ENCODE measurements around the gene TMEM176A.

The TMEM176A gene

DNA sequence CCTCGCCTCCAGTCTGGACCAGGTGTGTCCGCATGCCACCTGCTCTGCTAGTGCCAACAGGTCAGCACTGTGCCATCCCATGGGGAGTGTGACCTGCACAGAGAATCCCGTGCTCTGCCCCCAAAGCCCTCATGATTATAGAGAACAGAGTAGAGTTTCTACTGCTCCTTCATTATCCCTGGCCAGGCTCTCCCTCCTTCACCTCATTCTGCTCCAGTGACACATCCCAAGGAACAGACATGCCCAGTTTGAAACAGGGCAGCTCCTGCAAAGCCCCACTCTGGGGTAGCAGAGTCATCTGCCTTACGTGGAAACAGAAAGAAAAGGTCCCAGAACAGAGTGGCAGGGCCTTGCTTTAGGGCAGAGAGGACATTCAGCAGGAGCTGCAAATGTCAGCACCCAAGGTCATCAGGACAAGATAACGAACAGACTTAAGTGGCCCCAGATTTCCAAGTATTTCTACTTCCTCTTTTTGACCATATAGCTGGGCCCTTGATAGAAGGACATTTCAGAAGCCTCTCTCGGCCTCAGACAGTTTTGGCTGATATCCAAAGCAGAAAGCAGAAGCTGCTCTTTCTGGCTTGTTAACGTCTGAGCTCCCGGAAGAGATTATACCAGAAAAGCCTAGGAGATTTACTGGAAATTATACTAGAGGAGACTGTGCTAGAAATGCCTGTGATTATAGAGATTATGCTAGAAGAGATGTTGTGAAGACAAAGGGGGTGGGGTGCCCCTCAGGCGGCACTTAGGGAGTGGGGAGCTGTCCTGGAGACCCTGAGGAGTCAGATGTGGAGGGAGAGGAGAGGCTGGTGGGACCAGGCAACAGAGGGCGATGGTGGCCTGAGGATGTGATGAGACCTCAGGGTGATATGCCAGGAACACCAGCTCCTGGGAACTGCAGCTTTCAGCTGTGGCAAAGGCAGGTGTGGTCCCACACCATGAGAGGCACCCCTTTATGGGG is 13.0 kb upstream of the TMEM176A start:
- DNase-seq (ENCODE audit: insufficient read length, low spot score) (no peak), FAIRE-seq (no peak)

DNA sequence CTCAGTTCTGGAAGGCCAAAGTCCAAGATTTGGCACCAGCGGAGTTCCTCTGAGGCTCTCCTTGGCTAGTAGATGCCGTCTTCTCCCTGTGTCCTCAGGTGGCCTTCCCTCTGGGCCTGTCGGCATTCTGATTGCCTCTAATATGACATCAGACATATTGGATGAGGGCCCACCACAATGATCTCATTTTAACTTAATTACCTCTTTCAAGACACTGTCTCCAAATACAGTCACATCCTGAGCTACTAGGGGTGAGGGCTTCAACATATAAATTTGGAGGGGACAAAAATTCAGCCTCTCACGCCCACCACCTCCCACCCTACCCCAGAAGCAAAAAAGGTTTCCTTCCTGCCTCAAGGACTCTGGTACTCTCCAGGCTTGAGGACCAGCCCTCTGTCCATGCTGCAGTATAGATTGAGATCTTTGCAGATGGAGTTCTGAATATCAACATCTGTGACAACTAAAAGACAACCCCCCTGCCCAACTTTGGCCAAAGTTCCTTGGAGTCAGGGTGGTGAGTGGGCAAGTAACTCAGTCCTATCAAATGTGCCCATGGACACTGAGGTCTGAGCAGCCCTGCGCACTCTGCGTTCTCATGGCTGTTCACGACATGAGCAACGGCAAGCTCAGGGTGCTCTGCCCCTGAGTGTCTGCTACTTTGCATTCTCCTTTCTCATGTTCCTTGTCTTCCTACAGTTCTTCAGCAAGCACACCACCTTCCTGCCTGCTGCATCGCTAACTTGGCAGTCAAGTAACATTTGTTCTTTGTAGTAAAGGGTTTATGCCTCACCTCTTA is 11.9 kb upstream of the TMEM176A start:
- no peak for FAIRE-seq

DNA sequence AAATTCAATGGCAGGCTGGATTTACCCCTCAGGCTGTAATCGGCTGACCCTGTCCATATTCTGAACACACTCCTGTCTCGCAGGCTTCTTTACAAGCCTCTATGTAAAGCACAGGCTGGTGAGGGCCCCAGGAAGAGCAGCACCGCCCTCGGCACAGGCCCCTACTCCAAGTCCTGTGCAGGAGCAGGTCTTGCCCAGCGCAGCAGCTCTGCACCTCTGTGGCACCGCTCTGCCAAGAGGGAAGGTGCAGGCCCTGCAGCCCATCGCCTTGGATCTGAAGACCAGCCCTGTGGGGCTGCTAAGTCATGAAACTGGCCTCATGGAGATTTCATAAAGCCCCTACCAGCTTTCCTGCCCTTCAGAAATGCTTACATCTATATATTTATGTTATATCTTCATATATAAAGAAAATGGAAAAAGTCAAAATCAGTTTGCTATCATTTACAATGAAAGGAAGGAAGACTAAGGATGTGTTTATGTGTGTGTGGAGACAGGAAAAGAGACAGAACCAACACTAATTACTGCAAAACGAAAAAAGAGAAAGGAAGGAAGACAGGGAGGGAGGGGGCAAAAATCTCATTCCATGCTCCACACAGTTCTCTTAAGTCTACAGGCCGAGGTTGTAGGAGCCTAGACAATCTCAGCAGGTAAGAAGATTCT is 10.0 kb upstream of the TMEM176A start:
- FAIRE-seq = no peak
- no peak for DNase-seq (ENCODE audit: insufficient read length, low spot score)

More for the DNA sequence above, 11.9 kb upstream of the TMEM176A start:
- no peak for DNase-seq (ENCODE audit: insufficient read length, low spot score)

DNA sequence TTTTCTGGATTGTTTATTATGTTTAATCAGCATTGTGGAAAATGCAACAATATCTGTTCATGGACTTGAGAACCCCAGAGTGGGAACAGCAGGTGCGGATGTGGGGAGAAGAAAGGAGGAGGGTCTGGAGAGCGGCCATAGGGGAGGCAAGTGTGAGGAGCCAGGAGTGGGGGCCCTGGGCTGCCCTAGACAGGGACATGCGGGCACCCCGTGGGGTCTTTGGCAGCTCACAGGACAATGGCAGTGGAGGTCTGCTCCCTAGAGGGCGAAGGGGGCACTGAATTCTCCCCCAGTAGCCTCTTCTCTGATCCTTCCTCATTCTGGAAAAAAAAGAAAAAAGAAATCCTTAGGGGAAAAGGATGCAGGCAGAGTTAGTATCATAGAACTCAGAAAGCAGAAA is 9.3 kb upstream of the TMEM176A start:
- DNase-seq (ENCODE audit: insufficient read length, low spot score) = no peak
- FAIRE-seq = no peak

DNA sequence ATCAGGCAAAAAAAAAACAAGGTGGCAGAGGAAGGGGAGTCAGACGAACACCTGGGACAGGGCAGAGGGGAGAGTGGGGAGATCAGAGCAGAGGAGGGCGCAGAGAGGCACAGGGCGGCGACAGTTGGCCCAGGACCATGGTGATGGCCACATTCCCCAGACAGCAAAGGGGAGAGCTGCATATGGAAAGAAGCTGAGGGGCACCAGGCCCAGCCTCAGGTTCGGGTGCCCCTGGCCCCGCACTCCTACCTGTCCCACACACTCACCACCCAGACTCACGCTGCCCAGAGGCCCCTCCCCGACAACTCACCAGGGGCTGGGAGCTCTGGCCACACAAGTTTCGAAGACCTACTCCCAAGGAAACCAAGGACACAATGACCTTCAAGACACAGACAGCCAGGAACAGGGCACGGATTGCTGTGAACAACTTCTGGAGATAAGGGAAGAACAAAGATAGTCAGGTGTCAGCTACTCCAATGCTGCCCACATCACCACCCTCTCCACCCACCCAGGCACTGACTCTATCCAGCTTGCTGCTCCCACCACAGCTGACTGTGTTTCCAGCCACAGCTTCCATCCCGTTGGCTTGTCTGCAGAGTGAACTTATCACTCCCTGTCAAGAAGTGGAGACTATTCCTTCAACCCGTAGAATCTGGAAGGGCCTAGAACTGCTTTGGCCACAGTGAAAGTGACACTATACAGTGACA is 8.7 kb upstream of the TMEM176A start:
- no peak for FAIRE-seq

DNA sequence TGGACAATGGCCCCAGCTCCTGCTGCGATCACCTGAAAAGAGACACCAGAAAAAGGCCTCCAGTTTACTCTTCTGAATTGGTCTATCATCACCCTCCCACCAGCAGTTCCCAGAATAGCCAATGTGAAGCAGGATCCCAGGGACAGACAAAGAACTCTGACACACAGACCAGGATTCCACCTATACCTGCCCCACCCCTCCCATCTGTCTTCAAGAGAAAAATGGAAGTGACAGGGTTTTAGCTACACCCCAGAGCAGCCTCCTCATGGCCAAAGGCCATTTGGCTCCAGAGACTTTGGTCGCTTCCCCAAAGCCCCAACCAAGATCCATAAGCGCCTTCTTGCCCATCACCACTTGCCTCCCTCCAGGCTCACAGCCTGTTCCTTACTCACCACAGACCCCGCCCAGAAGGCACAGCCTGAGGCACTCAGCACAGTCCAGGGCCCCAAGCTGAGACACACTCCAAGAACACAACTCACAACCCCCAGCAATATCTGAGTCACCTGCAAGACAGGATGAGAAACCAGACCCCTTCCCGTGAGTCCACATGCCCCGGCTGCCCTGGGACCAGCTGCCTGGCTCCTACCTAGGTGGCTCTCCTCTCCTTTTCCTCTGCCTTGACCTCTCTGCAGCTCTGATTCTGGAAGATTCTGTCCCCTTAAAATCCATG is 6.9 kb upstream of the TMEM176A start:
- DNase-seq (ENCODE audit: insufficient read length, low spot score) (no peak), FAIRE-seq (no peak)

More for the DNA sequence above, 8.7 kb upstream of the TMEM176A start:
- DNase-seq (ENCODE audit: insufficient read length, low spot score) = no peak

DNA sequence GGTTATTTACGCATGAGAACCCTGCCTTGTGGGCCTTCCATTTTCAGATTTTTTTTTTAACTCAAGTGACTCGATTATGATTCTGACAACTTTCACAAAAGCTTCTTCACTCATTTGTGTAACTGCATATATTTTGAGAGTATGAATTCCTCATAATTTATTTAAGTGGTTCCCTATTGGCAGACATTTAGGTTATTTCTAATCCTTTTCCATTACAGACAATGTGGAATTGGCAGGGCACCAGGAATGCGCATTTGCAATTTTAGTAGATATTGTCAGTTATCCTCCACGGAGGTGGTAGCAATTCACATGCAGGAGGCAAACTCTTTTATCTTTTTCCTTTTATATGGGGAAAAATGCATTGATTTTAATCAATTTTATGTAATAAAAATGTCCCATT is 2.9 kb upstream of the TMEM176A start:
- FAIRE-seq (no peak), DNase-seq (ENCODE audit: insufficient read length, low spot score) (no peak)

DNA sequence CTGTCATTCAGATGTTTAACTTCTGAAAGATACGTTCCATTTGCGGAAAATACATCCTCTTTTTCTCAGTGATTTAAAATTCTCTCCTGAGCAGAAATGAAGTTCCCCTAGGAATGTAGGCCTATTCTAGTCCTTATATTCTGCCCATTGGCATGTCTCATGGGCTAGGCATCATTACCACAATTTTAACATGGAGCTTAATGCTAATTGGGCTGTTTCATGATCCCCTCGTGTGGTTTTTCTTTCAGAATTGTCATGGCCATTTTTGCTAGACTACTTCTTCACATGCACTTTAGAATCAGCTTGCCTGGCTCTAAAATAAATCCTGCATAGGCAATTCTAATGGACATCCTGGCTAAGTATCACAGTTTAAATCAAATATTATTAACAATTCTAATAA is 1.4 kb upstream of the TMEM176A start:
- no peak for FAIRE-seq
- no peak for DNase-seq (ENCODE audit: insufficient read length, low spot score)

DNA sequence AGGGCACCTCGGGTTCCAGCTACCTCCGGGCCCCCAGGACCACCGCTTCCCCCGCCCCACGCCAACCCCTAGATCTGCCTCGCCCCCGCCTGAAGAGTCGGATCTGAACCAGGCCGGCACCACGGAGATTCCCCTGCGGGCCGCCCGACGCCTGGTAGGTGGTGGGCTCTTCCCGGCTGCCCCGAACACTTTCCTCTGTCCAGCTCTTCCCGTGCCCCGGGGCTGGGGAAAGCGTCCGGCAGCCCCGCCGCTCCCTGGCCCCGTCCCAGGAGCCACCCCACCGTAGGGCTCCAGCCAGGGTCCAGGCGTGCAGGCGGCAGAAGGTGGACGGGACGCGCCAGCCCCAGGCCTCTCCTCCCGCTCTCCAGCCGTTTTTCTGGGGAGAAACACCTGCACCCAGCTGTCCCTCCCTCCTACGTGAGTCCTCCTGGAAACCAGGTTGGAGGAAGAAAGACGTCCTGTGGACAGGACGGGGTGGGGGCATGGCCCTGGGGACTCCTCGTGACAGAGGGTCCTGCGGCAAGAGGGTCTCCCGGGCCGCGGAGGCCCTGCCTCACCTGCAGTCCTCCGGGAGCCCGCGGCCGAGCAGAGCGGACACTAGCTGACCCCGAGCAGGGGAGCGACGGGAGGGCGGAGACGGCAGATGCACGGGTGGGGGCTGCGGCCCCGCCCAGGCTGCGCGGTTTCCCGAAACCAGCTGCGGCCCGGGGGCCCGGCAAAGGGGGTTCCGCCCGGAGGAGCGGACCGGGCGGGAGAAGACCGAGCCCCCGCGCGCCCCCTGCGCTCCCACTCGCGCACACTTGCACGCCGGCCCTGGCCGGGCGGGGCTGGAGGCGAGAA is 608 bp upstream of the TMEM176A start, which contains the start of gene TMEM176B:
TMEM176B (minus strand) TSS at position 624 of the 840 bp plus-strand sequence. CDS start 3,795 bp downstream, outside the sequence.
- DNase-seq (ENCODE audit: insufficient read length, low spot score) (no peak), FAIRE-seq (no peak)

DNA sequence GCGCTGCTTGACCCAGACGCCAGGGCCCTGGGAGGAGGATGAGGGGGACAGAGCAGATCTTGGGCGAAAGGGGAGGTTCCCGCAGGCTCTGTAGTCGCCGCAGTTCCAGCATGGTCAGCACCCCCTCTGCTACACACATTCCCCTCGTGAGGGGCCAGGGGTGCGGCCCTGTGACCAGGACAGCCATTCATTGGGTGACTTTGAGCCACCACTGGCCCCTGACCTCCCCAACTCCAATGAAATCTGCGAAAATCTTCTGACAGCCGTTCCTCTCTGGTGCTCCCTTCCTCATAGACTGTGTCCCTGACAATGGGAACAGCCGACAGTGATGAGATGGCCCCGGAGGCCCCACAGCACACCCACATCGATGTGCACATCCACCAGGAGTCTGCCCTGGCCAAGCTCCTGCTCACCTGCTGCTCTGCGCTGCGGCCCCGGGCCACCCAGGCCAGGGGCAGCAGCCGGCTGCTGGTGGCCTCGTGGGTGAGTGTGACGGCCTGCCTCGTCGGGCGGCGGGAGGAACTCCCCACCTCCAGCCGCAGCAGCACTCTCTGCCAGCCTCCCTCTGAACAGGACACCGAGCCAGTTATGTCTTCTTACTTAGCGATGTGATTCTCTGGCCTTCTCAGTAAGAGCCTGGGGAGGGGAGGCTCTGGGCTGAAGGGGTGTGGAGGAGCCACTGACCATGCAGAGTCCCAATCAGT is 825 bp downstream of the TMEM176A start:
- no peak for FAIRE-seq

DNA sequence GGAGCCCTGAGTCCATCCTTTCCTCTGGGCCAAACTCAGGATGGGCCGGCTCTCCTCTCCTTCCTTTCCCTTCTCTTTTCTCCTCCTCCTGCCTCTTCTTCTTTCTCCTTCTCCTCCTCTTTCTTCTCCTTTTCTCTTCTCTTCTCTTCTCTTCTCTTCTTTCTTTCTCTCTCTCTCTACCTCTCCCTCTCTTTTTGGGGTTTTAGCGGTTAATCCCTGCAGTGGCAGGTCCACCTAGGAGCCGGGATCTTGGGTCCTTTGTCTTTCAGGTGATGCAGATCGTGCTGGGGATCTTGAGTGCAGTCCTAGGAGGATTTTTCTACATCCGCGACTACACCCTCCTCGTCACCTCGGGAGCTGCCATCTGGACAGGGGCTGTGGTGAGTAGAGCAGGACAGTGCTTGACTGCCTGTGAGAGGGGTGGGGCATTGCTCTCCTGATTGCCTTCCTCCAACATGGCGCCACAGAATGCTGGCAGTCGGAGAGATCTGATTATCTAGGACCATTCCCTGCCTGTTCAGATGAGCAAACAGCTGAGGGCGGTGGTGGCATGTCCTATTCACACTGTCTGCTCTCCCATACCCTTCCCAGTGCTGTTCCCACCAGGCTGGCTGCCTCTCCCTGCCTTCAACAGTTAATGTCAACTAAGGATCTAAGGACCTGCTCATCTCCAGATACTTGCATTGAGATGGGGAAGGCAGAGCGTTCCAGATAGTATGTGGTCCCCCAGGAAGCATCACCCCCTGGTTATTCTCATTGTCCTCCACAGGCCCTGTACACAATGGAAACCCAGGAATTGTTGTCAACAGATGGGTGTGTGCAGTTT is 1.6 kb downstream of the TMEM176A start:
- FAIRE-seq = no peak
- no peak for DNase-seq (ENCODE audit: insufficient read length, low spot score)

More for the DNA sequence above, 825 bp downstream of the TMEM176A start:
- no peak for DNase-seq (ENCODE audit: insufficient read length, low spot score)

DNA sequence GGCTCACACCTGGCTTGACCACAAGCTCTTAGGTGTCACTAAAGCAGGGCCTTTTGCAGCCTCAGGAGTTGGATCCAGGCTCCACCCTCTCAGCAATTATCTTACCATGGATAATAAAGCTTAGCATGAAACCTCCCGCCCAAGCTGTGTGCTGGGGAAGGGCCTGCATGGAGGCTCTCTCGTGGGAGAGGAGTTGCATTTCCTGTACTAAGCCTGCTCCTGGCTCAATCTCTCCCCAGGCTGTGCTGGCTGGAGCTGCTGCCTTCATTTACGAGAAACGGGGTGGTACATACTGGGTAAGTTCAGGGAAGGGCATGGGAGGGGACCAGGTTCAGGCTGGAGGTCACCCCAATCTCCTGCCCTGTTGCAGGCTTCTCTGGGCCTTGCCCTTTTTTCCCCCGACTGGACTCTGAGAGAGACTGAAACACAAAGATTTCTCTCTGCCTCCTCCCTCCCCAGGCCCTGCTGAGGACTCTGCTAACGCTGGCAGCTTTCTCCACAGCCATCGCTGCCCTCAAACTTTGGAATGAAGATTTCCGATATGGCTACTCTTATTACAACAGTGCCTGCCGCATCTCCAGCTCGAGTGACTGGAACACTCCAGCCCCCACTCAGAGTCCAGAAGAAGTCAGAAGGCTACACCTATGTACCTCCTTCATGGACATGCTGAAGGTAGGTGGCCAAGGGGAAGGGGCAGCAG is 2.7 kb downstream of the TMEM176A start:
- FAIRE-seq = no peak
- no peak for DNase-seq (ENCODE audit: insufficient read length, low spot score)

DNA sequence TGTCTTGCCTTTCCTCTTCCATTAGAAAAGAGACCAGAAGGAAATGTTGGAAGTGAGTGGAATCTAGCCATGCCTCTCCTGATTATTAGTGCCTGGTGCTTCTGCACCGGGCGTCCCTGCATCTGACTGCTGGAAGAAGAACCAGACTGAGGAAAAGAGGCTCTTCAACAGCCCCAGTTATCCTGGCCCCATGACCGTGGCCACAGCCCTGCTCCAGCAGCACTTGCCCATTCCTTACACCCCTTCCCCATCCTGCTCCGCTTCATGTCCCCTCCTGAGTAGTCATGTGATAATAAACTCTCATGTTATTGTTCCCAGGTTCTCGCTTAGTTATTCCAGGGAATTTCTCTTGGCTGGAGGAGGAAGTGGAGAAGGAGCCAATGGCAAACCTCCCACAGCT is 4.2 kb downstream of the TMEM176A start:
- FAIRE-seq (no peak), DNase-seq (ENCODE audit: insufficient read length, low spot score) (no peak)

DNA sequence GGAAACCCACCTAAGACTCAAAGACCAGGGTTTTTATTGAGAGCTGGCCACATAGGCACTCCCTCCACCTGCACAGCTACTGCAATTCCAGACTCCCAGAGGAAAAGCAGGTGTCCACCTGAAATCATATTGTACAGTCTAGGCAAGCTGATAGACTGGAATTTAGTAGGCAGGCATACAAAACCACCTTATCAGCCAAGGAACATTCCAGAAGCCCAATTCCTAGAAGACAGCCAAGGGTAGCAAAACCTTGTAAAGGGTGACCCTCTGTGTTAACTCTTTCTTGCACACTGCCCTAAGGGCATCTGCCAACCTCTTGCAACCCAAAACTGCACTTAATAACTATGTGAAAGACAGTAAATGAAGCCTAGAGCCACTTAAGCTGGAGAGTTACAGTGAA is 5.3 kb downstream of the TMEM176A start:
- DNase-seq (ENCODE audit: insufficient read length, low spot score) (no peak), FAIRE-seq (no peak)

DNA sequence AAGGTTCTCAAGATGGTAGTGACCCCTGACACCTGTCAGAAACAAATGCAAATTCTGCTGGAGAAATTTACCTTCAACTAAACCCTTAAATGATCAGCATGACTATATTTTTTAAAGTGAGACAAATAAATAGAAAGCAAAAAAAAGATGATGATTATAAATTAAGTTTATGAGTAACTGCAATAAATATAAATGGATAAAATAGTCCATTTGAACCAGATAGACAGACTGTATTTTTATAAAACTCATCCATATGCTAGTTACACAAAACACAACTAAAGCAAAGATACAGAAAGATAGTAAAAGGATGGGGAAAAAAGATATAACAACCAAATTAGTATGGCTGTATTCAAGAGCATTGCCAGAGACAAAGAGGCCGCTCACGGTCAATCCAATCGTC is 5.9 kb downstream of the TMEM176A start:
- DNase-seq (ENCODE audit: insufficient read length, low spot score) (no peak), FAIRE-seq (no peak)

DNA sequence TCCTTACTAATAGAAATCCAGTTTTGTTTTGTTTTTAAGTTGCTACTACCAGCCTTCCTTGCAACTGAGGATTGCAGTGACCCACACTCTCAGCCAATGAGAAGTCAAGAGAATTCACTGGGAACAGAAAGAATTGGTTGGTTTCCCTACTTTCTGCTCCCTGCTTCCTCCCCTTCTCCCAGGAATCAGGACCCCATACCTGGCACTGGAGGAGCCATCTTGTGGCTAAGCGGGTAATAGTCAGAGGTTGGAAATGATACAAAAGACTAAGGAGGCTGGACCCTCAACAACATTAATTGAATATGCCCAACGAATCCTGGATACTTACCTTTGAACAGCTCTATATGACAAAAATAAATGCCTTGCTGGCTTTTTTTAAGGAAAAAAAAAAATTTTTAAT is 6.3 kb downstream of the TMEM176A start:
- FAIRE-seq = no peak
- no peak for DNase-seq (ENCODE audit: insufficient read length, low spot score)

Data from HTR-8/SVneo (cell line).